Measurements from ENCODE around the gene PGAP1. TPM values are rescaled to one million over a fixed set of nuclear protein-coding genes. Genes with fewer than 3 reads are reported as not detected.

PGAP1 gene
- total and polyA plus RNA-seq, 10 of the 15 experiments (the other 5 are each of a cell fraction or from before 2014, with no cell fraction given), result 0.75 to 4.7 (median 3.0) TPM

DNA sequence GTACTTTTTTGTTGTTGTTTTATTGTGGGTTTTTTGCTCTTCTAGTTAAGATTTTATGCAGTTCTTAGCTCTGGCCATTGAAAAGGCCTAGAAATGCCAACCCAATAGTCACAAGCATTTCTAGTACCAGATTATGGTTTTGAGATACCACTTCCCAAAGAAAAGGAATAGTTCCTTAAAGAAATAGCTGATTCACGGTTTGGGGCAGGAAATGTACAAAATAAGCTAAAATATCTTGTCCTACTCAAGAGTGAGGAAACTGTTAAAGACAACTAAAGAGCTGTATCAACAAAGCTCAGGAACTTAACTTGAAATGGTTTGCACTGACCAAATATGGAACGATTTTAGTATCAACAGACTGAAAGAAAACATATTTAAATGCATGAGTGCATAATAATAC lies 35.4 kb downstream of the PGAP1 start:
- Histone ChIP-seq H3K9me3 (replicated peaks; ENCODE audit: control insufficient read depth, insufficient read depth, low read length) (no peaks in the 10 kb centered on the region), H3K79me2 (ENCODE audit: control insufficient read depth, insufficient read depth, low read length) (no peaks in the 10 kb centered on the region), H3K9ac (ENCODE audit: control insufficient read depth, insufficient read depth, low read length) (no peak overlapping the region), H3K4me2 (ENCODE audit: control insufficient read depth, insufficient read depth) (no peak overlapping the region), H4K20me1 (ENCODE audit: control insufficient read depth, insufficient read depth) (no peaks in the 10 kb centered on the region), H3K36me3 (ENCODE audit: control insufficient read depth in 2 of 2, insufficient read depth in 2 of 2, low read length in 1 of 2) (no peaks in the 10 kb centered on the region; a peak in 1 of 4 replicates), H3K4me1 (ENCODE audit: control insufficient read depth, insufficient read depth, low read length) (no peaks in the 10 kb centered on the region), H3K27me3 (replicated peaks in 1 of 2; ENCODE audit: control insufficient read depth in 2 of 2, insufficient read depth in 2 of 2, low read length in 1 of 2) (no peaks in the 10 kb centered on the region), H3K4me3 (no peak overlapping the region), H3K27ac (ENCODE audit: control insufficient read depth, insufficient read depth) (no peak overlapping the region), H2AFZ (ENCODE audit: control insufficient read depth, low read depth, low read length) (no peak overlapping the region)
- no TSS peak for BruUV-seq (replicated peaks)
- CTCF ChIA-PET, result interaction anchor here (1.2 kb wide), 1 partner anchor 222 kb away, joined by 3 read pairs; no protein-coding TSS in a partner anchor
- SMC1A ChIA-PET (ENCODE audit: uncharacterized antibody, unreplicated experiment), result interaction anchor here (1.1 to 1.4 kb wide), 3 partner anchors 10 to 41 kb away, joined by 3 read pairs; no protein-coding TSS in a partner anchor
- TF ChIP-seq, protein P1, sequence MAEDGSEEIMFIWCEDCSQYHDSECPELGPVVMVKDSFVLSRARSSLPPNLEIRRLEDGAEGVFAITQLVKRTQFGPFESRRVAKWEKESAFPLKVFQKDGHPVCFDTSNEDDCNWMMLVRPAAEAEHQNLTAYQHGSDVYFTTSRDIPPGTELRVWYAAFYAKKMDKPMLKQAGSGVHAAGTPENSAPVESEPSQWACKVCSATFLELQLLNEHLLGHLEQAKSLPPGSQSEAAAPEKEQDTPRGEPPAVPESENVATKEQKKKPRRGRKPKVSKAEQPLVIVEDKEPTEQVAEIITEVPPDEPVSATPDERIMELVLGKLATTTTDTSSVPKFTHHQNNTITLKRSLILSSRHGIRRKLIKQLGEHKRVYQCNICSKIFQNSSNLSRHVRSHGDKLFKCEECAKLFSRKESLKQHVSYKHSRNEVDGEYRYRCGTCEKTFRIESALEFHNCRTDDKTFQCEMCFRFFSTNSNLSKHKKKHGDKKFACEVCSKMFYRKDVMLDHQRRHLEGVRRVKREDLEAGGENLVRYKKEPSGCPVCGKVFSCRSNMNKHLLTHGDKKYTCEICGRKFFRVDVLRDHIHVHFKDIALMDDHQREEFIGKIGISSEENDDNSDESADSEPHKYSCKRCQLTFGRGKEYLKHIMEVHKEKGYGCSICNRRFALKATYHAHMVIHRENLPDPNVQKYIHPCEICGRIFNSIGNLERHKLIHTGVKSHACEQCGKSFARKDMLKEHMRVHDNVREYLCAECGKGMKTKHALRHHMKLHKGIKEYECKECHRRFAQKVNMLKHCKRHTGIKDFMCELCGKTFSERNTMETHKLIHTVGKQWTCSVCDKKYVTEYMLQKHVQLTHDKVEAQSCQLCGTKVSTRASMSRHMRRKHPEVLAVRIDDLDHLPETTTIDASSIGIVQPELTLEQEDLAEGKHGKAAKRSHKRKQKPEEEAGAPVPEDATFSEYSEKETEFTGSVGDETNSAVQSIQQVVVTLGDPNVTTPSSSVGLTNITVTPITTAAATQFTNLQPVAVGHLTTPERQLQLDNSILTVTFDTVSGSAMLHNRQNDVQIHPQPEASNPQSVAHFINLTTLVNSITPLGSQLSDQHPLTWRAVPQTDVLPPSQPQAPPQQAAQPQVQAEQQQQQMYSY (CRISPR knock-in tag; IDR thresholded peaks at IDR 0.05), result no peak
- no peak for TF ChIP-seq RFX5 (IDR thresholded peaks at IDR 0.05; ENCODE audit: low read depth, low read length)
- TF ChIP-seq, protein P2, sequence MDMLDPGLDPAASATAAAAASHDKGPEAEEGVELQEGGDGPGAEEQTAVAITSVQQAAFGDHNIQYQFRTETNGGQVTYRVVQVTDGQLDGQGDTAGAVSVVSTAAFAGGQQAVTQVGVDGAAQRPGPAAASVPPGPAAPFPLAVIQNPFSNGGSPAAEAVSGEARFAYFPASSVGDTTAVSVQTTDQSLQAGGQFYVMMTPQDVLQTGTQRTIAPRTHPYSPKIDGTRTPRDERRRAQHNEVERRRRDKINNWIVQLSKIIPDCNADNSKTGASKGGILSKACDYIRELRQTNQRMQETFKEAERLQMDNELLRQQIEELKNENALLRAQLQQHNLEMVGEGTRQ (IDR thresholded peaks at IDR 0.05; ENCODE audit: borderline replicate concordance, low read depth, low read length), result no peak
- TF ChIP-seq SREBF1 (IDR thresholded peaks at IDR 0.05; ENCODE audit: low read length), result no peak
- TF ChIP-seq, protein P3, sequence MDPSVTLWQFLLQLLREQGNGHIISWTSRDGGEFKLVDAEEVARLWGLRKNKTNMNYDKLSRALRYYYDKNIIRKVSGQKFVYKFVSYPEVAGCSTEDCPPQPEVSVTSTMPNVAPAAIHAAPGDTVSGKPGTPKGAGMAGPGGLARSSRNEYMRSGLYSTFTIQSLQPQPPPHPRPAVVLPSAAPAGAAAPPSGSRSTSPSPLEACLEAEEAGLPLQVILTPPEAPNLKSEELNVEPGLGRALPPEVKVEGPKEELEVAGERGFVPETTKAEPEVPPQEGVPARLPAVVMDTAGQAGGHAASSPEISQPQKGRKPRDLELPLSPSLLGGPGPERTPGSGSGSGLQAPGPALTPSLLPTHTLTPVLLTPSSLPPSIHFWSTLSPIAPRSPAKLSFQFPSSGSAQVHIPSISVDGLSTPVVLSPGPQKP (IDR thresholded peaks at IDR 0.05; ENCODE audit: low read depth, low read length), result no peak
- TF ChIP-seq NBN (IDR thresholded peaks at IDR 0.05), result no peak
- no peak for TF ChIP-seq FOXM1 (IDR thresholded peaks at IDR 0.05; ENCODE audit: low read depth, low read length)
- TF ChIP-seq, protein P4, sequence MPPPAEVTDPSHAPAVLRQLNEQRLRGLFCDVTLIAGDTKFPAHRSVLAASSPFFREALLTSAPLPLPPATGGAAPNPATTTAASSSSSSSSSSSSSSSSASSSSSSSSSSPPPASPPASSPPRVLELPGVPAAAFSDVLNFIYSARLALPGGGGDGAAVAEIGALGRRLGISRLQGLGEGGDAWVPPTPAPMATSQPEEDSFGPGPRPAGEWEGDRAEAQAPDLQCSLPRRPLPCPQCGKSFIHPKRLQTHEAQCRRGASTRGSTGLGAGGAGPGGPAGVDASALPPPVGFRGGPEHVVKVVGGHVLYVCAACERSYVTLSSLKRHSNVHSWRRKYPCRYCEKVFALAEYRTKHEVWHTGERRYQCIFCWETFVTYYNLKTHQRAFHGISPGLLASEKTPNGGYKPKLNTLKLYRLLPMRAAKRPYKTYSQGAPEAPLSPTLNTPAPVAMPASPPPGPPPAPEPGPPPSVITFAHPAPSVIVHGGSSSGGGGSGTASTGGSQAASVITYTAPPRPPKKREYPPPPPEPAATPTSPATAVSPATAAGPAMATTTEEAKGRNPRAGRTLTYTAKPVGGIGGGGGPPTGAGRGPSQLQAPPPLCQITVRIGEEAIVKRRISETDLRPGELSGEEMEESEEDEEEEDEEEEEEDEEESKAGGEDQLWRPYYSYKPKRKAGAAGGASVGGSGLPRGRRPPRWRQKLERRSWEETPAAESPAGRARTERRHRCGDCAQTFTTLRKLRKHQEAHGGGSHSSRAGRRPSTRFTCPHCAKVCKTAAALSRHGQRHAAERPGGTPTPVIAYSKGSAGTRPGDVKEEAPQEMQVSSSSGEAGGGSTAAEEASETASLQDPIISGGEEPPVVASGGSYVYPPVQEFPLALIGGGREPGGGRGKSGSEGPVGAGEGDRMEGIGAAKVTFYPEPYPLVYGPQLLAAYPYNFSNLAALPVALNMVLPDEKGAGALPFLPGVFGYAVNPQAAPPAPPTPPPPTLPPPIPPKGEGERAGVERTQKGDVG (CRISPR knock-in tag; IDR thresholded peaks at IDR 0.05), result no peak
- TF ChIP-seq STAT1 (conservative IDR thresholded peaks at IDR 0.05), result no peak
- TF ChIP-seq ZNF384 (IDR thresholded peaks at IDR 0.05; ENCODE audit: borderline replicate concordance, low read depth, low read length), result no peak
- WGBS (ENCODE audit: insufficient coverage, insufficient replicate concordance, low lambda C conversion rate, missing lambda C conversion rate), result 76% methylated on average over 2 of the region's 2 CpGs
- ATAC-seq, result no peak
- POLR2A ChIA-PET, result no interaction called here
- intact Hi-C loops (cut with micrococcal nuclease; ENCODE audit: unreplicated experiment) (no loop called here), in situ Hi-C loops (cut with MboI) (no loop called here)
- RAD21 ChIA-PET (ENCODE audit: unreplicated experiment), result no interaction called here
- no peak for FAIRE-seq
- no peak for DNase-seq (ENCODE audit: low read depth, low spot score)

Data from GM12878 (cell line).